ENCODE results near the gene RAB31.

RAB31 gene

DNA sequence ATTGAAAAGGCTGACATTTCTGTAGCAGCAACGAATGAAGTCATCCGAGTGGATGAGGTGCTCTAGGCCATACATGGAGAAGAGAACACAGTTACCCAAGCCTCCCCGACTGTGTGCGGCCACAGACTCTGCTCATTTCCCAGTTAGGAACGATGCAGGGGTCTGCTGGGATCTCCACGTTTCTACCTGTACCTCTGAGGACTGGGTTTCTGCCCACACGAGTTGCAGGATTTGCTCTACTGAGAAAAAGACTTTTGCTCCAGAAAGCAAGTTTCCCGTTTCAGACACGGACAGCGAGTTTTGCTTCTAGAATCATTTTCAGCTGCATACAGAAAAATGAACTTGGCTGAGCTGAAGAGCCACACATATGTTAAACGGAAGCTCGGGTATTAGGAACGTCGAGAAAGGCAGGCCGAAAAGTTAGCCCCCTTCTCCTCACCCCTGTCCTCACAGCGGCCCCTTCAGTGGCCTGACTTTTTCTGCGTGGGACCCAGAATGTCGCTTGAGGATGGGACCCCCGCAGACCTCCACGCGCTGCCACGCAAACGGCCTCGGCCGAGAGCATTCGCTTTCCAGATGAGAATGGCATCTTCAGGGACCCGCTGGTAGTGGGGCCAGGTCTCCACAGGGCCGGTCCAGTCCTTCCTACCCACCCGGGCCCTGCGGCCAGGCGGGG is 582 bp upstream of the RAB31 start:
- H3K27ac ChIP-seq (ENCODE audit: poor library complexity, severe bottlenecking): peak overlapping the region; percentile 37
- TF ChIP-seq, protein P1, sequence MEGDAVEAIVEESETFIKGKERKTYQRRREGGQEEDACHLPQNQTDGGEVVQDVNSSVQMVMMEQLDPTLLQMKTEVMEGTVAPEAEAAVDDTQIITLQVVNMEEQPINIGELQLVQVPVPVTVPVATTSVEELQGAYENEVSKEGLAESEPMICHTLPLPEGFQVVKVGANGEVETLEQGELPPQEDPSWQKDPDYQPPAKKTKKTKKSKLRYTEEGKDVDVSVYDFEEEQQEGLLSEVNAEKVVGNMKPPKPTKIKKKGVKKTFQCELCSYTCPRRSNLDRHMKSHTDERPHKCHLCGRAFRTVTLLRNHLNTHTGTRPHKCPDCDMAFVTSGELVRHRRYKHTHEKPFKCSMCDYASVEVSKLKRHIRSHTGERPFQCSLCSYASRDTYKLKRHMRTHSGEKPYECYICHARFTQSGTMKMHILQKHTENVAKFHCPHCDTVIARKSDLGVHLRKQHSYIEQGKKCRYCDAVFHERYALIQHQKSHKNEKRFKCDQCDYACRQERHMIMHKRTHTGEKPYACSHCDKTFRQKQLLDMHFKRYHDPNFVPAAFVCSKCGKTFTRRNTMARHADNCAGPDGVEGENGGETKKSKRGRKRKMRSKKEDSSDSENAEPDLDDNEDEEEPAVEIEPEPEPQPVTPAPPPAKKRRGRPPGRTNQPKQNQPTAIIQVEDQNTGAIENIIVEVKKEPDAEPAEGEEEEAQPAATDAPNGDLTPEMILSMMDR (IDR thresholded peaks at IDR 0.05; ENCODE audit: poor library complexity, severe bottlenecking): no peak
- H3K4me3 ChIP-seq (ENCODE audit: severe bottlenecking): peak overlapping the region; percentile 88
- ATAC-seq (ENCODE audit: low read depth): no peak; the same call in 2 of the 3 replicates
- H3K4me1 ChIP-seq (ENCODE audit: insufficient read depth, poor library complexity, severe bottlenecking): peaks cover 14% of the 10 kb centered on the region
- H3K27me3 ChIP-seq (ENCODE audit: insufficient read depth, poor library complexity, severe bottlenecking): no peaks in the 10 kb centered on the region
- no peaks in the 10 kb centered on the region for H3K9me3 ChIP-seq (ENCODE audit: severe bottlenecking)
- DNase-seq (ENCODE audit: low spot score): no peak
- no peaks in the 10 kb centered on the region for H3K36me3 ChIP-seq (ENCODE audit: low read depth)

DNA sequence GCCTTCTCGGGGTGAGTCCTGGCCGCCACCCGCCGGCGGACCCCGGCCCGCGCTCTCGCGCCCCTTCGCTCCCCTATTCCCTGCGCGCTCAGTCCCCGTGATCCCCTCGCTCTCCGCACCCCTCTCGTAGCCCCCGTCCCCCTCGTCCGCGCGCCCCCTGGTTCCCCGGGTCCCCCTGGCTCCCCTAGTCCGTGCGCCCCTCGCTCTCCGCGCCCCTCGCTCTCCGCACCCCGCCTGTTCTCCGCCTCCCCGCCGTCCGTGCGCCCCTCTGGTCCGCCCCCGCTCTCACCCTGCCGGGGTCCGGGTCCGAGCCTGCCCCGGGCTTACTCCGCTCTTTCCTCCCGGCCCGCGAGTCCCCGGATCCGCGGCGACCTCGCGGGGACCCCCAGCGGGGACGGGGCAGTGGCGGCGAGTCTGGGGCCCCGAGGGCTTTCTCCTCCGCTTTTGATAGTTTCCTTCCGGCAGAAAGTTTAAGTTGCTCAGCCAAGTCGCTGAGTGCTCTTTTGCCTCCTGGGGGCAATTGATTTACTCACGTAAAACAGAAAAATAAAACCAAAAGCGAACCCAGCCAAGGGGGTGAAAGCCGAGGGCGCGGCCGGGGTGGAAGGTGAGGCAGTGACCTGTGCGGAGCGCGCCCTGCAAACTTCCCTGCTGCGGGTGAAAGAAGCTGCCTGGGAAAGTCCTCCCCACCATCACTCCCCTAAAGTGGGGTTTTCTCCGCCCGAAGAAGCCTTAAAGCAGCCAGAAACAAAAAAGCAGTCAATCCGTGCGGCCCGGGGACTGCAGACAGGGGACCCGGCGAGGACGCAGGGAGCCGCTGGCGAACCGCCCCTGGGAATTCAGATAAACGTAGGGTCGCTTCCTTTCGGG is 568 bp downstream of the RAB31 start:
- TF ChIP-seq, protein P1 (IDR thresholded peaks at IDR 0.05; ENCODE audit: poor library complexity, severe bottlenecking): peak; percentile 6
- H3K27ac ChIP-seq (ENCODE audit: poor library complexity, severe bottlenecking): peak overlapping the region; percentile 37
- H3K36me3 ChIP-seq (ENCODE audit: low read depth): no peaks in the 10 kb centered on the region
- DNase-seq (ENCODE audit: low spot score) (no peak), ATAC-seq (ENCODE audit: low read depth) (no peak)
- no peaks in the 10 kb centered on the region for H3K27me3 ChIP-seq (ENCODE audit: insufficient read depth, poor library complexity, severe bottlenecking)
- peak overlapping the region; percentile 88 for H3K4me3 ChIP-seq (ENCODE audit: severe bottlenecking)
- no peaks in the 10 kb centered on the region for H3K9me3 ChIP-seq (ENCODE audit: severe bottlenecking)
- peaks cover 14% of the 10 kb centered on the region for H3K4me1 ChIP-seq (ENCODE audit: insufficient read depth, poor library complexity, severe bottlenecking)

DNA sequence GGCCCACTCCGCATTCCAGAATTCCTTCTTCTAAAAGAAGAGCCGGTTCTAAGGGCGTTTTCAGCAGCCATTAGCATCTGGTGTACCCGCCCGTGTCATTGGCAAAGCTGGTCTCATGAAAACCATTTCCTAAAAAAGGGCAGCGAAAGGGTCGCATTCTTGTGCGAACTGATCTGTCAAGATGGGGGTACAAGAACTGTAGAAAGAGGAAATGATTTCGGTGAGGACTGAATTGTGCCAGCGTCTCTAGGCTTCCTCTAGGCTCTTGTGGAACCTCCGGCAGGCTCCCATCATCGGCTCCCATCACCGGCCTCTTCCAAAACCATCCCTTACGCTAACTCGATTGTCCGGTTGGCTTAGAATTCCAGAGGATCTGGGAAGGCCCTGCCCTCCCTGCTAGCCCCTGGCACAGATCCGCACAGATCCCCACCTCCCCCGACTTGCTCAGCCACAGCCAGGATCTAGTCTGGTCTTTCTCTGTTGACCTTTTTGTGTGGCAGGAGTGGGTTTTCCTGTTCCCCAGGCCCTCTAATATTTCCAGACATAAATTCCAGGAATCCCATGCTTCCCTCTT is 1.3 kb downstream of the RAB31 start:
- TF ChIP-seq, protein P1 (IDR thresholded peaks at IDR 0.05; ENCODE audit: poor library complexity, severe bottlenecking): no peak
- DNase-seq (ENCODE audit: low spot score) (no peak), ATAC-seq (ENCODE audit: low read depth) (no peak)
- Histone ChIP-seq H3K9me3 (ENCODE audit: severe bottlenecking) (no peaks in the 10 kb centered on the region), H3K27ac (ENCODE audit: poor library complexity, severe bottlenecking) (no peak overlapping the region), H3K36me3 (ENCODE audit: low read depth) (no peaks in the 10 kb centered on the region), H3K27me3 (ENCODE audit: insufficient read depth, poor library complexity, severe bottlenecking) (no peaks in the 10 kb centered on the region), H3K4me1 (ENCODE audit: insufficient read depth, poor library complexity, severe bottlenecking) (peaks cover 14% of the 10 kb centered on the region), H3K4me3 (ENCODE audit: severe bottlenecking) (peak overlapping the region; percentile 88)

DNA sequence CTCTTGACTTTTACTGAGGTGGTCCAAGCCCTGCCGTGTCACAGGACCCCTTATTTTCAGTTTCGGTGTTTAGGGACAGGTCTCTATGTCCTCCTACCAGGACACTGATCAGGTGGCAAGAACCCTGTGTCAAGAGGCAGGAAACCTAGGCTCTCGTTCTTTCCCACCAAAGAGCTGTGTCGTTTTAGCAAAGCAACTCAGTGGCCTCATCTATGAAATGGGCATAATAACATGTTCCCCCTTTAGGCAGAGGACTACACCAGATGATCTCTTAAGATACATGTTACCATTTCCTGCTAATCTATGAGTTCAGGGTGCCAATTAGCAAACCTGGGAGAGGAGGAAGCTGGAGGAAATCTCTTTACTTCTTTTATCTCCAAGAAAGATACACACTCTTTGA is 1.9 kb downstream of the RAB31 start:
- no peaks in the 10 kb centered on the region for H3K27me3 ChIP-seq (ENCODE audit: insufficient read depth, poor library complexity, severe bottlenecking)
- no peak overlapping the region for H3K27ac ChIP-seq (ENCODE audit: poor library complexity, severe bottlenecking)
- H3K4me1 ChIP-seq (ENCODE audit: insufficient read depth, poor library complexity, severe bottlenecking): peaks cover 13% of the 10 kb centered on the region
- ATAC-seq (ENCODE audit: low read depth) (no peak), DNase-seq (ENCODE audit: low spot score) (no peak)
- TF ChIP-seq, protein P1 (IDR thresholded peaks at IDR 0.05; ENCODE audit: poor library complexity, severe bottlenecking): no peak
- H3K9me3 ChIP-seq (ENCODE audit: severe bottlenecking): no peaks in the 10 kb centered on the region
- no peaks in the 10 kb centered on the region for H3K36me3 ChIP-seq (ENCODE audit: low read depth)
- H3K4me3 ChIP-seq (ENCODE audit: severe bottlenecking): no peak overlapping the region

Data from RWPE2 (cell line).